Spinal cord (tissue), 10 donors: ENCODE measurements around the gene TMEM219. TPM values are rescaled to one million over a fixed set of nuclear protein-coding genes. Genes with fewer than 3 reads are reported as not detected.
"Not testable (repeated sequence)": the region's sequence is repeated elsewhere in the genome, so short reads cannot be mapped to it uniquely, and the experiment has no call there.

Experiments used
- DNase-seq, 6 donors: peaks; one replicate each; pipeline versions ENCODE4 v3.0.0 to v3.0.0-alpha.2; 2013 to 2015; ENCODE audit warnings: low spot score in 6 of 6, low read depth in 4 of 6
- H3K27ac ChIP-seq: one replicate; pipeline ENCODE4 v1.5.1; 2013; ENCODE audit warnings: low read depth, low read length, control low read depth
- H3K27me3 ChIP-seq: one replicate; pipeline ENCODE4 v1.6.1; 2013; ENCODE audit warnings: low read length; ENCODE audit not compliant: control insufficient read depth, insufficient read depth
- H3K36me3 ChIP-seq: one replicate; pipeline ENCODE4 v1.6.1; 2013; ENCODE audit warnings: low read length; ENCODE audit not compliant: control insufficient read depth, insufficient read depth
- H3K4me1 ChIP-seq: one replicate; pipeline ENCODE4 v1.6.1; 2013; ENCODE audit warnings: low read length; ENCODE audit not compliant: control insufficient read depth, insufficient read depth
- H3K4me3 ChIP-seq: one replicate; pipeline ENCODE4 v1.5.1; 2013; ENCODE audit warnings: low read depth, low read length, control low read depth
- H3K9me3 ChIP-seq: one replicate; pipeline ENCODE4 v1.6.1; 2013; ENCODE audit warnings: low read length; ENCODE audit not compliant: control insufficient read depth, insufficient read depth
- WGBS: methylation state at CpG from one replicate; pipeline ENCODE4 v1.1.5; 2013; ENCODE audit warnings: missing lambda C conversion rate; ENCODE audit not compliant: insufficient coverage; 5-methylcytosine and 5-hydroxymethylcytosine counted together
- polyA plus RNA-seq, 2 donors: library from polyadenylated mRNA; unstranded; fragments of 120-200 nt; gene quantifications; one replicate each; pipeline ENCODE4 v1.2.1, GENCODE V29; 2013; ENCODE audit not compliant: insufficient read length in 2 of 2
- total RNA-seq, 2 donors: library from RNA; depleted of rRNA in 1 of 2; stranded (reverse); fragments of 120-200 nt in 1 of 2; fragments of >200 nt in 1 of 2; gene quantifications; one replicate each; pipeline versions ENCODE4 v1.2.3 to v1.2.4, GENCODE V29; 2013 to 2014
- donor health status: healthy.

Gene TMEM219
- total and polyA plus RNA-seq, 4 donors = 32.5 to 91.4 (median 83.3) TPM

DNA sequence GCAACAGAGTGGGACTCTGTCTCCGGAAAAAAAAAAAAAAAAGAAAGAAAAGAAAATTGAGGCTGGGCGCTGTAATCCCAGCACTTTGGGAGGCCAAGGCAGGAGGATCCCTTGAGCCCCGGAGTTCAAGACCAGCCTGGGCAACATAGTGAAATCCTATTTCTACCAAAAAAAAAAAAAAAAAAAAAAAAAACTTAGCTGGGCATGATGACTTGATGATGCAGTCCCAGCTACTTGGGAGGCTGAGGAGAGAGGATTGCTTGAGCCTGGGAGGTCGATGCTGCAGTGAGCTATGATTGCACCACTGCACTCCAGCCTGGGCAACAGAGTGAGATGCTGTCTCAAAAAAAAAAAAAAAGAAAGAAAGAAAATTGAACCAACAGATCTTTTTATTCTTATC lies 56.1 kb downstream of the TMEM219 start:
- not testable (repeated sequence) for H3K27me3 ChIP-seq, H3K27ac ChIP-seq, DNase-seq, H3K36me3 ChIP-seq, H3K4me3 ChIP-seq, H3K9me3 ChIP-seq
- H3K4me1 ChIP-seq = peaks cover 15% of the 10 kb centered on the region
- WGBS = no CpG with 5 or more reads among the region's 4 CpGs

DNA sequence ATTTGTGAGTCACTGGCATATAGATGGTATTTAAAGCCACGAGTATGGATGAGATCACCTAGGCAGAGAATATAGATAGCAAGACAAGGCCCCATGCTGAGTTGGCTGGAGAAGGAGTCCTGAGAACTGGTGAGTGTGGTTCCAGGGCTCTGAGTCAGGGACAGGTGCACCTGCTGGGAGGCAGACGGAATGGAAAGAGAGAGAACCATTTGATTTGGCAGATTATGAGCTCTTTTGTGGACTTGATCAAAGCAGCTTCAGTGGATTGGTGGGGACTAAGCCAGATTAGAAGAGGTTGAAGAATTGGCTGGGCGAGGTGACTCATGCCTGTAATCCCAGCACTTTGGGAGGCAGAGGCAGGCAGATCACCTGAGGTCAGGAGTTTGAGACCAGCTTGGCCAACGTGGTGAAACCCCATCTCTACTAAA lies 56.9 kb downstream of the TMEM219 start:
- WGBS = 79% methylated on average over 3 of the region's 4 CpGs
- Histone ChIP-seq H3K9me3 (no peaks in the 10 kb centered on the region), H3K27me3 (no peaks in the 10 kb centered on the region), H3K4me3 (no peak overlapping the region), H3K4me1 (peaks cover 15% of the 10 kb centered on the region), H3K36me3 (peaks cover under 1% of the 10 kb centered on the region), H3K27ac (no peak overlapping the region)
- no peak for DNase-seq

Other genes with a start within 250 kb of the TMEM219 start
- gene C16orf54, start 216.1 kb upstream of the TMEM219 start, total RNA-seq = 1 to 10 TPM in 1 of 2 donors, under 1 TPM in 1; 0.39 to 1.1 TPM
- under 1 TPM; 0.20 to 0.29 TPM for gene C16orf54, start 216.1 kb upstream of the TMEM219 start, polyA plus RNA-seq
- not detected for gene ZG16, start 183.8 kb upstream of the TMEM219 start, total RNA-seq
- gene ZG16, start 183.8 kb upstream of the TMEM219 start, polyA plus RNA-seq = under 1 TPM in 1 of 2 donors, not detected in 1; 0.05 TPM
- 10 to 100 TPM; 30.2 to 44.0 TPM for gene KIF22, start 171.3 kb upstream of the TMEM219 start, total RNA-seq
- 10 to 100 TPM; 55.0 to 56.4 TPM for gene KIF22, start 171.3 kb upstream of the TMEM219 start, polyA plus RNA-seq
- gene MAZ, start 155.6 kb upstream of the TMEM219 start, total RNA-seq = 100 to 1,000 TPM; 139 to 199 TPM
- 100 to 1,000 TPM; 519 to 532 TPM for gene MAZ, start 155.6 kb upstream of the TMEM219 start, polyA plus RNA-seq
- 10 to 100 TPM; 24.4 to 25.6 TPM for gene PRRT2, start 149.9 kb upstream of the TMEM219 start, total RNA-seq
- gene PRRT2, start 149.9 kb upstream of the TMEM219 start, polyA plus RNA-seq = 100 to 1,000 TPM; 226 to 244 TPM
- gene PAGR1, start 145.9 kb upstream of the TMEM219 start, total RNA-seq = 10 to 100 TPM in 1 of 2 donors, 1 to 10 TPM in 1; 8.2 to 48.5 TPM
- gene PAGR1, start 145.9 kb upstream of the TMEM219 start, polyA plus RNA-seq = 10 to 100 TPM; 53.5 to 65.5 TPM
- gene MVP, start 141.6 kb upstream of the TMEM219 start, total RNA-seq = 10 to 100 TPM; 20.3 to 35.8 TPM
- 10 to 100 TPM; 11.8 to 14.9 TPM for gene MVP, start 141.6 kb upstream of the TMEM219 start, polyA plus RNA-seq
- 10 to 100 TPM; 51.3 to 78.6 TPM for gene CDIPT, start 98.9 kb upstream of the TMEM219 start, total RNA-seq
- gene CDIPT, start 98.9 kb upstream of the TMEM219 start, polyA plus RNA-seq = 100 to 1,000 TPM; 103 to 121 TPM
- 10 to 100 TPM; 32.7 to 66.3 TPM for gene SEZ6L2, start 62.5 kb upstream of the TMEM219 start, total RNA-seq
- gene SEZ6L2, start 62.5 kb upstream of the TMEM219 start, polyA plus RNA-seq = 100 to 1,000 TPM; 138 to 155 TPM
- 10 to 100 TPM in 1 of 2 donors, 1 to 10 TPM in 1; 4.2 to 15.1 TPM for gene ASPHD1, start 61.6 kb upstream of the TMEM219 start, total RNA-seq
- gene ASPHD1, start 61.6 kb upstream of the TMEM219 start, polyA plus RNA-seq = 10 to 100 TPM; 49.8 to 52.7 TPM
- 10 to 100 TPM; 11.0 to 15.4 TPM for gene KCTD13, start 35.9 kb upstream of the TMEM219 start, total RNA-seq
- gene KCTD13, start 35.9 kb upstream of the TMEM219 start, polyA plus RNA-seq = 10 to 100 TPM; 64.2 to 79.2 TPM
- 10 to 100 TPM; 42.2 to 52.3 TPM for gene TAOK2, start 11.8 kb downstream of the TMEM219 start, total RNA-seq
- 10 to 100 TPM; 80.6 to 87.1 TPM for gene TAOK2, start 11.8 kb downstream of the TMEM219 start, polyA plus RNA-seq
- gene HIRIP3, start 33.5 kb downstream of the TMEM219 start, total RNA-seq = 10 to 100 TPM; 12.2 to 13.7 TPM
- gene HIRIP3, start 33.5 kb downstream of the TMEM219 start, polyA plus RNA-seq = 10 to 100 TPM; 26.2 to 28.8 TPM
- gene INO80E, start 34.2 kb downstream of the TMEM219 start, total RNA-seq = 10 to 100 TPM; 24.9 to 50.6 TPM
- 10 to 100 TPM; 66.4 to 70.9 TPM for gene INO80E, start 34.2 kb downstream of the TMEM219 start, polyA plus RNA-seq
- 10 to 100 TPM in 1 of 2 donors, 1 to 10 TPM in 1; 7.6 to 14.8 TPM for gene DOC2A, start 48.9 kb downstream of the TMEM219 start, total RNA-seq
- gene DOC2A, start 48.9 kb downstream of the TMEM219 start, polyA plus RNA-seq = 10 to 100 TPM; 60.4 to 61.6 TPM
- not detected for gene C16orf92, start 61.1 kb downstream of the TMEM219 start, total RNA-seq
- gene C16orf92, start 61.1 kb downstream of the TMEM219 start, polyA plus RNA-seq = 1 to 10 TPM in 1 of 2 donors, under 1 TPM in 1; 0.76 to 2.0 TPM
- 10 to 100 TPM; 10.2 to 19.2 TPM for gene TLCD3B, start 69.2 kb downstream of the TMEM219 start, total RNA-seq
- 100 to 1,000 TPM; 119 to 136 TPM for gene TLCD3B, start 69.2 kb downstream of the TMEM219 start, polyA plus RNA-seq
- gene ALDOA, start 103.7 kb downstream of the TMEM219 start, total RNA-seq = 100 to 1,000 TPM; 264 to 594 TPM
- gene ALDOA, start 103.7 kb downstream of the TMEM219 start, polyA plus RNA-seq = 100 to 1,000 TPM; 832 to 849 TPM
- gene PPP4C, start 113.9 kb downstream of the TMEM219 start, total RNA-seq = 10 to 100 TPM; 51.6 to 59.6 TPM
- 100 to 1,000 TPM in 1 of 2 donors, 10 to 100 TPM in 1; 96.0 to 104 TPM for gene PPP4C, start 113.9 kb downstream of the TMEM219 start, polyA plus RNA-seq
- gene TBX6, start 129.8 kb downstream of the TMEM219 start, total RNA-seq = under 1 TPM; 0.20 to 0.99 TPM
- gene TBX6, start 129.8 kb downstream of the TMEM219 start, polyA plus RNA-seq = 1 to 10 TPM; 1.0 to 2.7 TPM
- gene YPEL3, start 134.1 kb downstream of the TMEM219 start, total RNA-seq = 10 to 100 TPM; 30.6 to 40.9 TPM
- gene YPEL3, start 134.1 kb downstream of the TMEM219 start, polyA plus RNA-seq = 100 to 1,000 TPM; 131 to 142 TPM
- 1 to 10 TPM; 1.2 to 4.8 TPM for gene GDPD3, start 151.5 kb downstream of the TMEM219 start, total RNA-seq
- gene GDPD3, start 151.5 kb downstream of the TMEM219 start, polyA plus RNA-seq = 10 to 100 TPM in 1 of 2 donors, 1 to 10 TPM in 1; 6.8 to 10.9 TPM
- gene MAPK3, start 161.1 kb downstream of the TMEM219 start, total RNA-seq = 10 to 100 TPM; 25.0 to 42.2 TPM
- 100 to 1,000 TPM; 136 to 144 TPM for gene MAPK3, start 161.1 kb downstream of the TMEM219 start, polyA plus RNA-seq
- gene CORO1A, start 221.5 kb downstream of the TMEM219 start, total RNA-seq = 10 to 100 TPM; 13.8 to 25.8 TPM
- gene CORO1A, start 221.5 kb downstream of the TMEM219 start, polyA plus RNA-seq = 10 to 100 TPM; 44.8 to 50.6 TPM
- gene BOLA2B, start 231.6 kb downstream of the TMEM219 start, total RNA-seq = 100 to 1,000 TPM in 1 of 2 donors, 10 to 100 TPM in 1; 10.1 to 102 TPM
- gene BOLA2B, start 231.6 kb downstream of the TMEM219 start, polyA plus RNA-seq = 10 to 100 TPM; 37.8 to 45.9 TPM
- gene SLX1A, start 231.8 kb downstream of the TMEM219 start, total RNA-seq = 10 to 100 TPM in 1 of 2 donors, 1 to 10 TPM in 1; 4.5 to 24.0 TPM
- gene SLX1A, start 231.8 kb downstream of the TMEM219 start, polyA plus RNA-seq = 10 to 100 TPM; 32.5 to 47.2 TPM
- 10 to 100 TPM in 1 of 2 donors, 1 to 10 TPM in 1; 1.5 to 17.4 TPM for gene SULT1A3, start 237.2 kb downstream of the TMEM219 start, total RNA-seq
- gene SULT1A3, start 237.2 kb downstream of the TMEM219 start, polyA plus RNA-seq = 10 to 100 TPM; 16.9 to 21.3 TPM